CD14-positive monocyte (primary cell): Measurements from ENCODE around the gene PANX1. TPM values are rescaled to one million over a fixed set of nuclear protein-coding genes. Genes with fewer than 3 reads are reported as not detected.

ENCODE experiments used
- DNase-seq, 3 donors: peaks; one replicate each; pipeline ENCODE4 v3.0.0-alpha.2; 2011 to 2022
- H2AFZ ChIP-seq: 2 replicates; pipeline ENCODE4 v1.6.0; 2012; ENCODE audit warnings: mild to moderate bottlenecking, low read depth, low read length, inconsistent platforms; ENCODE audit not compliant: insufficient read depth, poor library complexity, severe bottlenecking
- H3K27ac ChIP-seq, 2 donors: 1 replicate in 1 of 2; 2 replicates in 1 of 2; pipeline ENCODE4 v1.5.1; 2012 to 2013; ENCODE audit warnings: low read length in 2 of 2, control low read depth in 1 of 2, inconsistent platforms in 1 of 2, low read depth in 1 of 2, mild to moderate bottlenecking in 1 of 2
- H3K27me3 ChIP-seq, 2 donors: one replicate each; pipeline versions ENCODE4 v1.6.0 to v1.6.1; 2011 to 2013; ENCODE audit warnings: low read length in 2 of 2; ENCODE audit not compliant: control insufficient read depth in 2 of 2, insufficient read depth in 2 of 2
- H3K36me3 ChIP-seq, 2 donors: replicated peaks in 1 of 2; 1 replicate in 1 of 2; 2 replicates in 1 of 2; pipeline versions ENCODE4 v1.5.1 to v1.6.1; 2012 to 2013; ENCODE audit warnings: low read length in 2 of 2, control low read depth in 1 of 2, inconsistent platforms in 1 of 2, mild to moderate bottlenecking in 1 of 2; ENCODE audit not compliant: insufficient read depth in 2 of 2, control insufficient read depth in 1 of 2
- H3K4me1 ChIP-seq, 2 donors: 1 replicate in 1 of 2; 2 replicates in 1 of 2; pipeline versions ENCODE4 v1.5.1 to v1.6.1; 2012 to 2013; ENCODE audit warnings: low read length in 2 of 2, control low read depth in 1 of 2, inconsistent platforms in 1 of 2, mild to moderate bottlenecking in 1 of 2, moderate library complexity in 1 of 2; ENCODE audit not compliant: insufficient read depth in 2 of 2, control insufficient read depth in 1 of 2
- H3K4me2 ChIP-seq: replicated peaks from 2 replicates; pipeline ENCODE3; 2012; ENCODE audit warnings: low read length, moderate library complexity, mild to moderate bottlenecking; ENCODE audit not compliant: poor library complexity, severe bottlenecking; ENCODE audit errors: extremely low read depth
- H3K4me3 ChIP-seq, 3 experiments: fragments of 200-600 bp in 1 of 3; sonication (generic) in 1 of 3; replicated peaks in 1 of 3; 1 replicate in 2 of 3; 2 replicates in 1 of 3; pipeline ENCODE4 v1.5.1; 2011 to 2013; ENCODE audit warnings: low read length in 3 of 3, mild to moderate bottlenecking in 3 of 3, control low read depth in 2 of 3, low read depth in 2 of 3, inconsistent platforms in 1 of 3, moderate library complexity in 1 of 3
- H3K79me2 ChIP-seq: 2 replicates; pipeline ENCODE4 v1.6.0; 2012; ENCODE audit warnings: mild to moderate bottlenecking, control low read depth, inconsistent platforms, low read length, moderate library complexity; ENCODE audit not compliant: insufficient read depth
- H3K9ac ChIP-seq: 2 replicates; pipeline ENCODE4 v1.6.0; 2017; ENCODE audit warnings: low read length, mild to moderate bottlenecking; ENCODE audit not compliant: insufficient read depth, poor library complexity, severe bottlenecking
- H3K9me3 ChIP-seq, 2 donors: replicated peaks in 1 of 2; 1 replicate in 1 of 2; 2 replicates in 1 of 2; pipeline versions ENCODE4 v1.5.1 to v1.6.1; 2012 to 2013; ENCODE audit warnings: low read length in 2 of 2, control low read depth in 1 of 2; ENCODE audit not compliant: control insufficient read depth in 1 of 2, insufficient read depth in 1 of 2
- H4K20me1 ChIP-seq: 2 replicates; pipeline ENCODE4 v1.6.0; 2012; ENCODE audit warnings: mild to moderate bottlenecking, low read length, control low read depth, moderate library complexity; ENCODE audit not compliant: insufficient read depth
- H3K27ac Mint-ChIP-seq, 7 donors: one replicate each; pipeline ENCODE4 v1.8.0; 2020; ENCODE audit warnings: mild to moderate bottlenecking in 7 of 7, mixed read lengths in 7 of 7, moderate library complexity in 6 of 7, inconsistent platforms in 2 of 7
- H3K27me3 Mint-ChIP-seq, 3 donors: one replicate each; pipeline ENCODE4 v1.8.0; 2021 to 2022; ENCODE audit warnings: low read depth in 3 of 3, mild to moderate bottlenecking in 3 of 3, mixed read lengths in 3 of 3, moderate library complexity in 3 of 3, inconsistent platforms in 1 of 3
- H3K36me3 Mint-ChIP-seq, 2 donors: one replicate each; pipeline ENCODE4 v1.8.0; 2020; ENCODE audit warnings: mixed read lengths in 2 of 2, inconsistent platforms in 1 of 2, mild to moderate bottlenecking in 1 of 2
- H3K4me1 Mint-ChIP-seq: one replicate; pipeline ENCODE4 v1.8.0; 2020; ENCODE audit warnings: mild to moderate bottlenecking, mixed read lengths
- H3K4me3 Mint-ChIP-seq, 2 donors: one replicate each; pipeline ENCODE4 v1.8.0; 2020; ENCODE audit warnings: mild to moderate bottlenecking in 2 of 2, mixed read lengths in 2 of 2, moderate library complexity in 1 of 2
- H3K9me3 Mint-ChIP-seq, 7 donors: one replicate each; pipeline ENCODE4 v1.8.0; 2020 to 2022; ENCODE audit warnings: mixed read lengths in 7 of 7, mild to moderate bottlenecking in 6 of 7, moderate library complexity in 6 of 7, inconsistent platforms in 2 of 7
- CTCF ChIP-seq: fragments of 200-600 bp; IDR thresholded peaks from one replicate; pipeline ENCODE4 v1.8.0; 2022; ENCODE audit warnings: antibody characterized with exemption, mild to moderate bottlenecking
- WGBS: methylation state at CpG from one replicate; pipeline ENCODE4 v1.1.5; 2013; ENCODE audit warnings: missing lambda C conversion rate; ENCODE audit not compliant: insufficient coverage; 5-methylcytosine and 5-hydroxymethylcytosine counted together
- intact Hi-C, 2 donors: fragments of 100-400 bp; cut with micrococcal nuclease; formaldehyde crosslinking; loops; one replicate each; pipeline versions ENCODE4 v1.15.0 to v1.15.1; 2023
- polyA plus RNA-seq, 3 donors: library from polyadenylated mRNA; depleted of rRNA in 1 of 3; unstranded in 2 of 3; stranded (reverse) in 1 of 3; fragments of 300-500 nt in 2 of 3; fragments of >200 nt in 1 of 3; fragmentation: Illumina TruSeq in 2 of 3; gene quantifications; 1 replicate in 2 of 3; 2 replicates in 1 of 3; pipeline ENCODE4 v1.2.3, GENCODE V29; 2012 to 2021

The PANX1 gene
- polyA plus RNA-seq, 3 donors: 6.9 to 15.7 (median 12.7) TPM

DNA sequence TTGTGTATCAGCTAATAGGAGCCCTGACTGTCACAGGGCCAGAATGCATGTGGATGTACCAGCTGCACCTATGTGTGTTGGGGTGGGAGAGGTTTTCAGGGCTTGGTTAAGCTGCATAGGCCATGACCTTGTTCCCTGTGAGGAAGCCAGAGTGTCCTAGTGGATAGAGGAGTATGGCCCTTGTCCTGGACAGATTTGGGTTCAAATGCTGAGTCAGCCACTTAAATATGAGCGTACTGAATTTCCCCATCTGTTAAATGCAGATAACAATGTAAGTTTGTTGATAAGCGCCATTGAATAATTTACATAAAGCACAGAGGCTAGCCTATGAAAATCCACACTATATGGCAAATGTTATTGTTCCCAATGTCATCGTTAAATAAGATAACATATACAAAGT lies 74.4 kb downstream of the PANX1 start:
- Histone ChIP-seq H3K4me2 (no peak overlapping the region), H3K36me3 (no peaks in the 10 kb centered on the region), H3K27me3 (peaks cover 0 to 2% of the 10 kb centered on the region in 2 donors), H3K79me2 (no peaks in the 10 kb centered on the region), H2AFZ (no peak overlapping the region), H3K27ac (no peak overlapping the region), H3K9me3 (no peaks in the 10 kb centered on the region), H3K4me1 (no peaks in the 10 kb centered on the region), H4K20me1 (no peaks in the 10 kb centered on the region), H3K4me3 (no peak overlapping the region), H3K9ac (no peak overlapping the region)
- DNase-seq: no peak
- intact Hi-C loops: no loop called here
- WGBS: no CpG with 5 or more reads among the region's 3 CpGs
- TF ChIP-seq CTCF: no peak
- peaks cover 0 to 2% (median 0%) of the 10 kb centered on the region in 7 donors for H3K9me3 Mint-ChIP-seq
- no peak overlapping the region for H3K4me3 Mint-ChIP-seq
- no peak overlapping the region for H3K27ac Mint-ChIP-seq
- H3K36me3 Mint-ChIP-seq: no peaks in the 10 kb centered on the region
- peaks cover 0 to 4% (median 3%) of the 10 kb centered on the region in 3 donors for H3K27me3 Mint-ChIP-seq
- H3K4me1 Mint-ChIP-seq: no peaks in the 10 kb centered on the region

GRCh38 chr11:94211261-94211830 lies 82.7 kb downstream of the PANX1 start:
- no peak for TF ChIP-seq CTCF
- no CpG with 5 or more reads among the region's 2 CpGs for whole genome bisulfite sequencing
- no peak overlapping the region for H3K4me2 ChIP-seq
- no peaks in the 10 kb centered on the region for H3K36me3 ChIP-seq
- peaks cover 0 to 2% of the 10 kb centered on the region in 2 donors for H3K27me3 ChIP-seq
- Mint-ChIP-seq H3K9me3 (peaks cover 0 to 7% (median 6%) of the 10 kb centered on the region in 7 donors), H3K27ac (no peak overlapping the region), H3K4me1 (no peaks in the 10 kb centered on the region), H3K27me3 (peaks cover 0 to 4% (median 2%) of the 10 kb centered on the region in 3 donors), H3K4me3 (no peak overlapping the region), H3K36me3 (no peaks in the 10 kb centered on the region)
- H3K27ac ChIP-seq: no peak overlapping the region
- H3K4me3 ChIP-seq: no peak overlapping the region
- no peak overlapping the region for H3K9ac ChIP-seq
- no peaks in the 10 kb centered on the region for H4K20me1 ChIP-seq
- no peaks in the 10 kb centered on the region for H3K9me3 ChIP-seq
- intact Hi-C loops: no loop called here
- no peak for DNase-seq
- no peaks in the 10 kb centered on the region for H3K79me2 ChIP-seq
- H3K4me1 ChIP-seq: no peaks in the 10 kb centered on the region
- no peak overlapping the region for H2AFZ ChIP-seq
